Choroid plexus epithelial cell (primary cell): ENCODE measurements around the gene RXFP4.

Experiments
- DNase-seq: peaks from one replicate; pipeline ENCODE4 v3.0.0-alpha.2; 2010; ENCODE audit warnings: low read depth
- H3K4me3 ChIP-seq: 2 replicates; pipeline ENCODE4 v1.5.1; 2011; ENCODE audit warnings: low read depth, mild to moderate bottlenecking, control low read depth, low read length, moderate library complexity
- TF ChIP-seq, protein P1 (sequence below): conservative IDR thresholded peaks from 2 replicates; pipeline ENCODE4 v1.5.1; 2011; ENCODE audit warnings: low read depth, mild to moderate bottlenecking, control low read depth, inconsistent platforms, low read length, moderate library complexity

The RXFP4 gene

GRCh38 chr1:155931332-155932038, 10.0 kb upstream of the RXFP4 start:
- TF ChIP-seq, protein P1, sequence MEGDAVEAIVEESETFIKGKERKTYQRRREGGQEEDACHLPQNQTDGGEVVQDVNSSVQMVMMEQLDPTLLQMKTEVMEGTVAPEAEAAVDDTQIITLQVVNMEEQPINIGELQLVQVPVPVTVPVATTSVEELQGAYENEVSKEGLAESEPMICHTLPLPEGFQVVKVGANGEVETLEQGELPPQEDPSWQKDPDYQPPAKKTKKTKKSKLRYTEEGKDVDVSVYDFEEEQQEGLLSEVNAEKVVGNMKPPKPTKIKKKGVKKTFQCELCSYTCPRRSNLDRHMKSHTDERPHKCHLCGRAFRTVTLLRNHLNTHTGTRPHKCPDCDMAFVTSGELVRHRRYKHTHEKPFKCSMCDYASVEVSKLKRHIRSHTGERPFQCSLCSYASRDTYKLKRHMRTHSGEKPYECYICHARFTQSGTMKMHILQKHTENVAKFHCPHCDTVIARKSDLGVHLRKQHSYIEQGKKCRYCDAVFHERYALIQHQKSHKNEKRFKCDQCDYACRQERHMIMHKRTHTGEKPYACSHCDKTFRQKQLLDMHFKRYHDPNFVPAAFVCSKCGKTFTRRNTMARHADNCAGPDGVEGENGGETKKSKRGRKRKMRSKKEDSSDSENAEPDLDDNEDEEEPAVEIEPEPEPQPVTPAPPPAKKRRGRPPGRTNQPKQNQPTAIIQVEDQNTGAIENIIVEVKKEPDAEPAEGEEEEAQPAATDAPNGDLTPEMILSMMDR = no peak
- DNase-seq = no peak
- H3K4me3 ChIP-seq = no peak overlapping the region

DNA sequence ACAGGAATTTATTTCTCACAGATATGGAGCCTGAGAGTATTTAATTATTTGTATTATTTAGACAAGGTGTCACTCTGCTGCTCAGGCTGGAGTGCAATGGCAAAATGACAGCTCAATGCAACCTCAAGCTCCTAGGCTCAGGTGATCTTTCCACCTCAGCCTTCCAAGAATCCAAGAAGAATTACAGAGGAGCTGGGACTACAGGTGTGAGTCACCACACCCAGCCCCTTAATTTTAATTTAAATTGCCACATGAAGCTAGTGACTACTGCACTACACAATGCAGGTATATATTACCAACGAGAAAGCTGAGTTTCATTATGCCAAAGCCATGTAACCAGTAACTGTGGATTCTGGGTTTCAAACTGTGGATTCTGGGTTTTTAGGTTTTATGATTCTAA, 9.4 kb upstream of the RXFP4 start:
- TF ChIP-seq, protein P1 = no peak
- no peak overlapping the region for H3K4me3 ChIP-seq
- no peak for DNase-seq

GRCh38 chr1:155932487-155932886, 9.0 kb upstream of the RXFP4 start:
- TF ChIP-seq, protein P1 = no peak
- peak overlapping the region; percentile 18 for H3K4me3 ChIP-seq
- no peak for DNase-seq

DNA sequence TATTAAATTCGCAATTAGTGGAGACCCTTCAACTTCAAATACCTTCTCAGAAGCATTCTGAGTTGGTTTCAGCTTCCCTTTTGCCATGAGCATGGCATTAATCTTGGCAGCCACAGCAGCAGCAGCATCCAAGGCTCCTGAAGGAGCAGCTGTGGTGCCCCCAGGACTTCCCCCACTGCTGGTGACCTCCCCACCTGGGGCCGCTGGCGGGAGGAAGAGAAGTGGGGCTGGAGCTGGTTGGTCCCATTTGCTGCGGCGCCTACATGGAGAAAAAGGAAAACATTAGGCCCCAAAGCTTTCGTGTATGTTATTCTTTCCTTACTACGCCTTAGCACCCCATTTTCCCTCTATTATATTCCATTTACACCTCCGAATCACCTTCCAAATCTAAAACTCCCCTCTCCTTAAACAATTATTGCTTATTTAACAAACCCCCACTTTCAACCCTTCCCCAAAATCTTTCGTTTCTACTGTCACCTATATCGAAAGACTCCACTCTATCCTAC, 7.8 kb upstream of the RXFP4 start:
- DNase-seq = no peak
- TF ChIP-seq, protein P1 = no peak
- H3K4me3 ChIP-seq = peak overlapping the region; percentile 100

GRCh38 chr1:155934097-155934935, 7.1 kb upstream of the RXFP4 start, which contains the start of gene KHDC4:
Gene KHDC4 (minus strand): TSS chr1:155934413. CDS start chr1:155934373, 40 bp downstream.
- peak within 1 kb of the TSS; percentile 100 for H3K4me3 ChIP-seq
- peak; percentile 99 for DNase-seq
- TF ChIP-seq, protein P1 = peak; percentile 35

GRCh38 chr1:155934936-155935590, 6.4 kb upstream of the RXFP4 start:
- peak overlapping the region; percentile 68 for H3K4me3 ChIP-seq
- TF ChIP-seq, protein P1 = no peak
- no peak for DNase-seq
